HG03575 (cell line): ENCODE results near the gene RTN4RL2.

Experiments
- ATAC-seq: cut with Tn5 transposase; IDR thresholded peaks from one replicate; pipeline ENCODE4 v1.9.1; 2021; ENCODE audit not compliant: unreplicated experiment, insufficient number of reproducible peaks, low FRiP score; ENCODE audit errors: extremely low read depth

RTN4RL2 gene

GRCh38 chr11:57511741-57512430 lies 51.6 kb downstream of the RTN4RL2 start:
- ATAC-seq: no peak

GRCh38 chr11:57512646-57513451 lies 52.5 kb downstream of the RTN4RL2 start:
- ATAC-seq: no peak

DNA sequence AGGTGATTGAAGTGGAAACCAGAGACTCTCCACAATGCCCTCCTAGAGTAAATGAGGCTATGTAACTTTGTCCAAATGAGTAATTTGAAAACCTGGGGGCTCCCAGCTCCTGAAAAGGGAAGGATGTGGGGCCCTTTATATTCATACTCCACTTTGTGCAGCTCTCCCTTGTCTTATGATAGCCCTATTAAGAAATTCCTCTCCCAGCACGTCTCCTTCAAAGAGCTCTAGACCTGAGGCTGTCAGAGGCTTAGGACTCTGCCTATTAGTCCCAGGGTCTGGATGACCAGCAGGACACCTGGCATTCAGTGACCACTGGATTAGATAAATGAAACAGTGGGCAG lies 53.1 kb downstream of the RTN4RL2 start:
- ATAC-seq: no peak

DNA sequence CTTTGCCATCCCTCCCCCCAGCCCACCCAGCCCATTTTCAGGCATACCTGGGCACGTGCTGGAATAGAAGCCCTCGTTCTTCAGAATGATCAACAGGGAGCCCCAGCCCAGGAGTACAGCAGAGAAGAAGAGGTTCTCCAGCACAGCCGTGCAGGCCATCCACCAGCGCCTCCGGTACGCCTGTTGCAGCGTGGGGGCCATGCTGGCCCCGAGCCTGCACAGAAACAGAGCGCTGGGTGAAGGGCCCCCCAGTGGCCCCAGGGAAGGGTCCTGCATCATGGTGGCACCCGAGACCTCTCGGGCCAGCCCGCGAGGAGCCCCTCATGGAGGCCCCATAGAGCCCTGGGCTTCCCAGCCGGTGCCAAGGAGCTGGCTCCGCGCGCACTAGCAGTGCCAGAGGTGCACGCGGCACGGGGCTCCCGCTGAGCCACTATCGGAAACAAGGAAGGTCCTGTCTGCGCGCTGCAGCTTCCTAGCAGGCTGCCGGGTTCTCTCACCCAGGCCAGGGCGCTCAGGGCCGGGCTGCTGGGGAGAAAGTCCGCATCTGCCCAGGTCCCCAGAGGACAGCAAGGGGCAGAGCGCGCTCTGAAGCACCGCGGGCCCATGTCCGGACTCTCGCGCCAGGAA lies 53.7 kb downstream of the RTN4RL2 start:
- no peak for ATAC-seq

DNA sequence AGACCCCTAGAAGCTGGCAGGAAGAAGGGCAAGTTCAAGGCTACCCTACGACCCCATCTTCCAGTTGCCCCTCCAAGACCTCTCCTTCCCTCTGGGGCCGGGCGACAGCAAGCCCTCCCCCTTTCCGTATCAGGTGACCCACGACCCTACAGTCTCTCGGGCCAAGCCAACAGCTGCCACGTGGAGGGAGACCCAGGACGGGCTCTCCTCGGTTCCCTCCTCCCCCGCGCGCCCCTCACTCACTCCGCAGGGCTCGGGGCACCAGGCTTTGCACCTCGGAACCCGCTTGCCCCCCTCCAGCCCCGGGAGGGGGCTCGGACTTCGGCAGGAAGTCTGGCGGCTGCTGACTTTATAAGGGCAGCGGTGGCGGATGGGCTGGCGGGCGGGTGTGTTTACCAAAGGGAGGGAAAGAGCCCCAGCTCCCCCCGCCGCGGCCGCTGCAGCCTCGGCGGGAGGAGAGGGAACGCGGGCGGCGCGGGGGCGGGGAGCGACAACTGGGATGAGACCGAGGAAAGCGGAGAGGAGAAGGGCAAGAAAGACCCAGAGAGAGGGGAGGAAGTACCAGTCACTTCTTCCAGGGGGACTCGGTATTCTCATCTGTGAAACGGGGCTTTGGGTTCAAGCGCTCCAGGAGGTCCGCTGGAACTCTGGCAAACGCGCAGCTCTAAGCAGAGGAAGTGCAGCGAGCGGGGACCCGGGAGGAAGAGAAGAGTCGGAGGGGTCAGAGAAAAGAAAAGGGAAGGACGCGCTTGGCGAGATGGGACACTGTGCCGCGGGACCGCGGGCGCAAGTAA lies 54.4 kb downstream of the RTN4RL2 start:
- no peak for ATAC-seq

DNA sequence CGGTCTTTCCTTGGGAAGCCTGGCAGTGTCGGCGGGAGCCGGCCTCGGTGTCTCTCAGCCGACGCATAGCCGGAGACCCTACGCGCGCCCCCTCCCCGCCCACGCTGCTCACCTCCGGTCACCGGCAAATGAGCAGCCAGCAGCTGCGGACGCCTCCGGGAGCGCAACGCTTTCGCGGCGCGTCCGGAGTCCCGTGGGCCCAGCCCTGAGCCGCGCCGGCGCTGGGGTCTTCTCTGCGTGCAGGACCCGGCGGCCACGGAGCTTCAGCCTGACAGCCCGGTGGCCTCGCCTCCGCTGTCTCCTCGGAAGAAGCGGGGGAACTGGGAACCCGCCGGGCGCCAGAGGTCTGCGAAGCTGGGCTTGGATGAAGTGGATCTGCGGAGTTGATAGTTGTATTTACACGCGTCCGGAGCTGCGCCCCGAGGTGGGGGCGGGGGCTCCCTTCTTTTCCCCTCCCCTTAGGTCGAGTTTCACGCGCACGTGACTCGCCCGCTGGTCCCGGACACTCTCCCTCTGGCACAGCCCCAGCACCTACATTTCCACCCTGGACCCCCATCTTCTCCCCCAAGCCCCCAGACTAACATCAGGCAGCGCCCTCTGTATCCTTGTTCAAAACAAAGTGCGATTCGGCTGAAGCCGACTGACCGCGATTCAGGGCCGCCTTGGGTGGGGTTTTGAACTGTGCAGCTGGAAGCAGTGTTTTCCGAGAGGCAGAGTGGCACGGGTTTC lies 55.2 kb downstream of the RTN4RL2 start, which contains the start of gene SLC43A1:
Gene SLC43A1 (minus strand): TSS at position 371 of the 729 bp plus-strand sequence. CDS start 1,591 bp downstream, outside the sequence.
- no peak for ATAC-seq

DNA sequence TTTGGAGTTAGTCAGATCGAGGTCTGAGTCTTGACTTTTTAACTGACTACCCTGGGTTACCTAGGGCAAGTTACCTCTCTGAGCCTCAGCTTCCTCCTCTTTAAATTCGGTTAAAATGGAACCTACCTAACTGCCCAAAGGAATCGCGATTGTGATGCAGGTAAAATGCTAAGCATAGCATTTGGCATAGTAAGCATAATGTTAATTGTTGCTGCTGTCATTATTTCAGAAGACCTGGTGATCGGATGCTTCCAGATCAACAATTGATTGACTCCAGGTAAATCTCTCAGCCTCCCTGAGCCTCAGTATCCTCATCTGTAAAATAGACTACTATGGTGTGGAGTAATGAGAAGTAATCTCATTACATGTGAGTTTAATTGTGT lies 55.7 kb downstream of the RTN4RL2 start:
- no peak for ATAC-seq

DNA sequence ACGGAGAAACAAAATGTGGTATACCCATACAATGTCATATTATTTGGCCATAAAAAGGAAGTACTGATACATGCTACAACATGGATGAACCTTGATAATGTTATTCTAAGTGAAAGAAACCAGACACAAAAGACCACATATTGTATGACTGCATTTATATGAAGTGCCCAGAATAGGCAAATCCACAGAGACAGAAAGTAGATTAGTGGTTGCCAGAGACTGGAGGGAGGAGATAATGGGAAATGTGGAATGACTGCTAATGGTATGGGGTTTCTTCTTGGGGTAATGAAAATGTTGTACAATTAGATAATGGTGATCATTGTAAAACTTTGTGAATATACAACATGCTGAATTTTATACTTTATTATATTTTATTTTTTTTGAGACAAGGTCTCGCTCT lies 60.8 kb downstream of the RTN4RL2 start:
- ATAC-seq: no peak

DNA sequence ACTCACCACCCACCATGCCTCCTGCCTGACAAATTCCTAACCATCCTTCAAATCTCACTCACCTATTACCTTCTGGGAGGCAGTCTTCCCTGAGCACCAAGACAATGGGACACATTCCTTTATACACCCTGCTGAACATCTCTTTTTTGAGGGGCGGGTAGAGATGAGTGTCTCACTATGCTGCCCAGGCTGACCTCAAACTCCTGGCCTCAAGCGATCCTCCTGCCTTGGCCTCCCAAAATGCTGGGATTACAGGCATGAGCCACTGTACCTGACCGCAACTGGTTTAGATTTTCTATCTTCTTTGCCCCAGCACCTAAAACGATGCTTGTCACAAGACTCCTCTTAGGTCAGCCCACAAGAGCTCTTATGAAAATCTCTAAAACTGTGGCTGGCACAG lies 63.1 kb downstream of the RTN4RL2 start:
- no peak for ATAC-seq
